GM21515 (cell line): ENCODE measurements around the gene BUD23.
"Not testable (repeated sequence)": the region's sequence is repeated elsewhere in the genome, so short reads cannot be mapped to it uniquely, and the experiment has no call there.

Experiments
- ATAC-seq: cut with Tn5 transposase; IDR thresholded peaks from one replicate; pipeline ENCODE4 v1.9.1; 2021; ENCODE audit not compliant: unreplicated experiment

Gene BUD23

DNA sequence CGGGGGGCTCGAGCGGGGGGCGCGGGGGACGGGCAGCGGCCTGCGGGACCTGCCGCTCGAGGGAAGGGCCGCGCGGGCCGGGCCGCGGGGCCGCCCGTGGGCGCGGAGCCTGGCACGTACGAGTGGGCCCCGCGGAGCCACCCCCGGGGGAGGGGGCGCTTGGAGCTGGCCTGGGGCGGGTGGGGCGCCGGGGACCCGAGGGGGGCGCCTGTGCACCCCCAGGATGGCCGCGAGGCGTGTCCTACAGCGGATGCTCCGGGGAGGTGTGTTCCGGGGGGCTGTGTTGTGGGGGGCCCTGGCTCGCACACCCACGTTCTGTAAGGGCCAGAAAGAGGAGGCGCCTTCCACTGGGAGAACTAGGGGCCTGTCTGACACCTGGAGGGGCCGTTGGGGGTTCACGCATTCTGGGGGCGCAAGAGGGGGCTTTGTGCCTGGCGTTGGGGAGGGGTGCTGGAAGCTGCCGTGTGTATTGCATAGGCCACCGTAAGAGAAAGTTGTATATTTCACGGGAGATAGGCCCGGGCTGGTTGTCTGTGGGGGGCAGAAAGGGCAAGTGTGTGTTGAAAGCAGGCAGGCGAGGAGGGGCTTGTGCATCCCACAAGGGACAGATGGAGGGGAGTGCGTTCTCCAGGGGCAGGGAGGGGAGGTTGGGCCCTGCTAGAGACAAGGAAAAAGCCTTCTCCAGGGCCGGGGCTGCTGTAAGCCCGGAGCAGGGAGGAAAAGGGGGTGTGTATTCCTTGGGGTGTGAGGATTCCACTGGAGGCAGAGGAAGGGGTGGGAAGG is 15.1 kb upstream of the BUD23 start:
- peak; percentile 5 for ATAC-seq

DNA sequence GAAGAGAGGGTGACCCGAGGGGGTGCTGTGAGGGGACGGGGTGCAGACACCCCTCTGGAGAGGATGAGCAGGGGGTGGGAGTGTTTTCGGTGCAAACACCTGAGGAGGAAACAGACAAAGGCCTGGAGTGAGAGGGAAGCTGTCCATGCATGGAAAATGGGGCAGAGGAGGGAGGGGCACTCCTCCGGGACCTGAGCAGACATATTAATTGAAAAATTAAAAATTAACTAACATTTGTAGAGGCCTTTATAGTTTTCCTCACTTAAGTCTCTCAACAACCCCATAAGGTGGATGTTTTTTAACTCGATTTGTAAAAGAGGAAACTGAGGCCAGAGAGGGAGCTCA is 14.5 kb upstream of the BUD23 start:
- no peak for ATAC-seq

DNA sequence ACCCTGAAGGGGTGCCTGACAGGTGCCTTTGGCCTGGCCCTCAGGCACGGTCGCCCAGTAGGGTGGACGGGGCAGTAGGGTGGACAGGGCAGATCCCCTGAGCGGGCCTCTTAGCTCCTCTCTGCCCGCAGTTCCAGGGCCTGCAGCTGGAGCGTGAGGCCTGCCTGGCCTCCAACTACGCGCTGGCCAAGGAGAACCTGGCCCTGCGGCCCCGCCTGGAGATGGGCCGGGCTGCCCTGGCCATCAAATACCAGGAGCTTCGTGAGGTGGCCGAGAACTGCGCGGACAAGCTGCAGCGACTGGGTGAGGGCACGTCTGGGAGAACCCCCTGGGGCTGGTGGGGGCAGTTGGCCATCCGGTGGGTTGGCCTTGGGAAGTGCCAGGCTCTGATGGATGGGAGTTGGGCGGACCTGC is 14.1 kb upstream of the BUD23 start:
- no peak for ATAC-seq

DNA sequence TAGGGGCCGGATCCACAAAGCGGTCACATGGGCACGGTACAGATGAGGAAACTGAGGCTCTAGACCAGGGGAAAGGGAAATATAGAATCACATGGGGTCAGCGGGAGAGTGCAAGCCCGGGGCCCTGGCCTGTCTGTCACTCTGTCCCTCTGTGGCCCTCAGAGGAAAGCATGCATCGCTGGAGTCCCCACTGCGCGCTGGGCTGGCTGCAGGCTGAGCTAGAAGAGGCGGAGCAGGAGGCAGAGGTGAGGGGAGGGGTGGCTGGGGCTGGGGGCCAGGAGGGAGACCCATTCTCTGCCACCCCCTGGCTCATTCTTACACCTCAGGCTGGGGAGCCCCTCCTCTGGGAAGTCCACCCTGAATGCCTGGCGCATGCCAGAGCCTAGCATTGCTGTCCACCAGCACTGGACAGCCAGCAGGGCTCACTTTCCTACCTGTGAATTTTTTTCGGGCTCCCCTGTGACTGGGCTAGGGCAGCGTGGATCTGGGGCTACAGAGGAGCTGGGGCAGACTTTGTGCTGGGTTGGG is 13.5 kb upstream of the BUD23 start:
- no peak for ATAC-seq

DNA sequence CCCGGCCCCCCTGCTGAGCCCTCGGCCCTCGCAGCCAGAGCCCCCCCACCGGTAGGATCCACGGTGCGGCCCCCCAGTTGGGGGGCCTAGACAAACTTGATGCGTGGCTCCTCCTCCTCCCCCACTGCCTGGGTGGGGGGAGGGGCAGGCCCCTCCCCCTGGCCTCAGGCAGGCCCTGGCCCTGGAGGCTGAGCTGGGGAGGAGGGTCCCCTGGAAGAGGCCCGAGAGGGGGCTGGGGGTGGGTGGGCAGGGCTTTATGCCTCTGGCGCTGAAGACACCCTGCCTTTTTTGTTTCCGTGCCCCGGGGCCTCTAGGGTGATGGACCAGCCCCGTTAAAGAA is 12.1 kb upstream of the BUD23 start:
- ATAC-seq, result no peak

DNA sequence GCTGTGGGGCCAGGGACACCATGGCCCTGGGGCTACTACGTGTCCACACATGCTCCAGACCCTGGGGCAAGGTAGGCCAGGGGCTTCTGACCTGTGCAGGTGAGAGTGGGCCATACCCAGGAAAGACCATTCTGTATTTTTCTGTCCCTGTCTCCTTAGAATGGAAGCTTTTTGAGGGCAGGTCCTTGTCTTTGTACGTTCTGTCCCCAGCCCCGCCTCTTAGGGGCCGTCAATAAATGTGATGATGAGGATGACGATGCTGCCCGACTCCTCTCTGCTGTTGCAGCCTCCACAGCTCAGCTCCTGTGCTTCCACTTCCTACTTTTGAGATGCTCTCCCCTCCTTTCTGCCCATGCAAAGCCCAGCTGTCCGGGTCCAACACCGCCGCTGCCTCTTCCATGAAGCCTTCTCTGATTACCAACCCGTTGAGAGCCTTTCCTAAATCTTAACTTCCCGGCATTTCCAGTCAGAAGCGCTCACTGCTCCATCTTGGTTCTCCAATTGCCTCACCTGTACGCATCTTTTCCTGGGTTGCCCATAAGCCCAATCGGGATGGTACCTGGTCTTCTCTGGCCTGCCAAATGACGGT is 11.4 kb upstream of the BUD23 start:
- ATAC-seq, result no peak

DNA sequence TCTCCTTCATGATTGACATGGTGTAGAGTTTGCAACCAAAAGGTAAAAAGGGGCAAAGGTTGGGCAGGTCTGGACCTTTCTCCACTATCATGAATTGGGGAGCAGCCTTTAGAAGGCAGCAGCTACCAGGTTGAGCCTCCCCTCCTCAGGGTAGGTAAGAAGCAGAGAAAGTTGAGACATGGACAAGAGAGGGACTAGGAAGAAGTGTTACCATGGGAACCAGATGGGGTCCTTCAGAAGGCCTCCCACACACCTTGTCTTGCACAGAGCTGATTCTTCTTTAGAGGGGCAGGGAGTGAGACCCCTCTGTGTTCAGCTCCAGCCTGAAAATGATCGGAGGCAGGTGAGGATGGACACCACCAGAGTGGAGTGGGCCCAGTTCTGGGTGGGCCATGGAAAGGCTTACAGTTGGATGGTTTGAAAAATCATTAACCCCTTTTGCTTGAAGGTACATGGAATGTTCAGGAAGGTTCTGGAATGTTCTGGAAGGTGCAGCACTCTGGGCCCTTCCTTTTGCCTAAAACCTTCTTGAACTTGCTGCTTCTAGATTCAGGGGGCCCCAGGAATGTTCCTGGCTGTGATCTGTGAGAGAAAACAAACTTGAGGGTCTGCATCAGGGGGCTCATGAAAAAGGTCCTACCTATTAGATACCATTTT is 8.8 kb upstream of the BUD23 start:
- no peak for ATAC-seq

DNA sequence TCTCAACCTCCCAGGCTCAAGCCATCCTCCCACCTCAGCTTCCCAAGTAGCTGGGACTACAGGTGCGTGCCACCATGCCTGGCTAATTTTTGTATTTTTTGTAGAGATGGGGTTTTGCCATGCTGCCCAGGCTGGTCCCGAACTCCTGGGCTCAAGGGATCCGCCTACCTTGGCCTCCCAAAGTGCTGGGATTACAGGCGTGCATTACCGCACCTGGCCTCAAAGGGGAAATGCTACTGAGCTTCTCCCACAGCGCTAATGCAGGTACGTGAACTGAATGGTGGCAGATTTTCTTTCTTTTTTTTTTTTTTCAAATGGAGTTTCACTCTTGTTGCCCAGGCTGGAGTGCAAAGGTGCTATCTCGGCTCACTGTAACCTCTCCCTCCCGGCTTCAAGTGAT is 7.3 kb upstream of the BUD23 start:
- ATAC-seq, result not testable (repeated sequence)

DNA sequence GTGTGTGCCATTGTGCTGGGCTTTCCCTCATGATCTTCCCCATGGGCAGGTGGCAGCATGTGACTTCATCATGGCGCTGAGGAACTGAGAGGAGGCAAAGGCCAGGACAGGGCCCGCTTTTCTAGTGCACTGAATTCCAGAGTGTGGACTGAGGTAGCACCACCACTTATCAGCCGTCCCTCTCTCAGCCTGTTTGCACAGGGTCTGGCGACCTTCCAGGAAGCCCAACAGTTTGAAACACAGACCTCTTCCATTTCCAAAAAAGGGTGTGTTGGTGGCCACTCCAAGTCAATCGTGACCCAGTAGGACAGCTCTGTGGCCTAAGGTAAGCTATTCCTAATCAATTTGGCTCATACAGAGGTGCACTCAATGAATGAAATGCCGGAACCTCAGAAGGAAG is 4.5 kb upstream of the BUD23 start:
- ATAC-seq, result no peak

DNA sequence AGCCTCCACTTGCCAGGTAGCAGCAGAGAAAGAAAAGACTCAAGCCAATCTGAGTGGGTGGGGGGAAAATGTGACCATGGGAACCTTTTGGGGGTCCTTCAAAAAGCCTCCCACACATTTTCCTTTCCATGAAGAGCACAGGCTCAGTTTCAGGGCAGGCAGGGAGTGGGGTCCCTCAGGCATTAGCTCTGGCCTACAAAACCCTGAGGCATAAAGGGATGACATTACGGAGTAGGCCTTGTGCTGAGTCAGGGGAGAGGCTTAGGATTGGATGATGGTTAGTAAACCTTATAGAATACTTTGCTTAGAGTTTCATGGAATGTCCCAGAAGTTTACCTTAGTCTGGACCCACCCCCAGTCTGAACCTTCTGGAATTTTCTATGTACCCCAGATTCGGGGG is 3.7 kb upstream of the BUD23 start:
- ATAC-seq, result no peak

DNA sequence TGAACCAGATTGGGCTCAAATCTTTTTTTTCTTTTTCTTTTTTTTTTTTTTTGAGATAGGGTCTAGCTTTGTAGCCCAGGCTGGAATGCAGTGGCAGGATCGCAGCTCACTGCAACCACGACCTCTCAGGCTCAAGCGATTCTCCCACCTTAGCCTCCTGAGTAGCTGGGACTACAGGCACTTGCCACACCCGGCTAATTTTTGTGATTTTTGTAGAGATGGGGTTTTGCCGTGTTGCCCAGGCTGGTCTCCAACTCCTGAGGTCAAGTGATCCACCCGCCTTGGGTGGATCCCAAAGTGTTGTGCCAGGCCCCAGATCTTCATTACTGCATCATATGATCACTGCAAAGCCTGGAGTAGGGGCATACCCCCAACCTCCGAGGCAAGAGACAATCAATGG is 2.9 kb upstream of the BUD23 start:
- no peak for ATAC-seq

DNA sequence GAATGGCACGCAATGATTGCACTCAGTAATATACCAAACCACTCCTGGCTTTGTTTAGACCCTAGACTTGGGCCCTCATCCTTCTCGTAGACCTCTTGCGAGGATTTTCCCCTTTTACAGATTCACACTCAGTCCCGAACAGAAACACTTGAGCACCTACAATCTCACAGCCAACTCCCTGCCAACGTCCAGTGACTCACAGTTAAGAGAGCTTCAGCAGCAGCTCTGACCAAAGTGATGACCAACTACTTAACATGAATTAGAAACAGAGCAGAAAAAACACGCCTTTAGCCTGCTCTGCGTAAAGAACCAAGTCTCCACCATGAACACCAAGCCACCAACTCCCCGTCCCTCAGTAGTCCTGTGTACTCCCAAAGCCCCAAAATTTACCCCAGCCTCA is 2.4 kb upstream of the BUD23 start:
- ATAC-seq, result no peak

DNA sequence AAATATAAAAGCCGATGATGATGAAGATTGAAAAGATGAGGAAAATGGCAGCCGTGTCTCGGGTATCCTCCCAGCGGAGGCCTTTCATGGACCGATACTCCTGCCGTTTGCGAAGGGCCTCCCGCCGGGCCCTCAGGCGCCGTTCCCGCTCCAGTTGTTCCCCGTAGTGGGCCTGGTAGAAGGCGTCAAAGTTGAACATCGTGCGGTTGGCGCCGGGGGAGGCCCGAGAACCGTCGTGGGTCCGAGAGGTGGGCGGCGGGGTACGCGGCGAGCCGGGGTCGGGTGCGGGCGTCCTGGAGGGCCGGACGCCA is 697 bp upstream of the BUD23 start:
- peak; percentile 19 for ATAC-seq

DNA sequence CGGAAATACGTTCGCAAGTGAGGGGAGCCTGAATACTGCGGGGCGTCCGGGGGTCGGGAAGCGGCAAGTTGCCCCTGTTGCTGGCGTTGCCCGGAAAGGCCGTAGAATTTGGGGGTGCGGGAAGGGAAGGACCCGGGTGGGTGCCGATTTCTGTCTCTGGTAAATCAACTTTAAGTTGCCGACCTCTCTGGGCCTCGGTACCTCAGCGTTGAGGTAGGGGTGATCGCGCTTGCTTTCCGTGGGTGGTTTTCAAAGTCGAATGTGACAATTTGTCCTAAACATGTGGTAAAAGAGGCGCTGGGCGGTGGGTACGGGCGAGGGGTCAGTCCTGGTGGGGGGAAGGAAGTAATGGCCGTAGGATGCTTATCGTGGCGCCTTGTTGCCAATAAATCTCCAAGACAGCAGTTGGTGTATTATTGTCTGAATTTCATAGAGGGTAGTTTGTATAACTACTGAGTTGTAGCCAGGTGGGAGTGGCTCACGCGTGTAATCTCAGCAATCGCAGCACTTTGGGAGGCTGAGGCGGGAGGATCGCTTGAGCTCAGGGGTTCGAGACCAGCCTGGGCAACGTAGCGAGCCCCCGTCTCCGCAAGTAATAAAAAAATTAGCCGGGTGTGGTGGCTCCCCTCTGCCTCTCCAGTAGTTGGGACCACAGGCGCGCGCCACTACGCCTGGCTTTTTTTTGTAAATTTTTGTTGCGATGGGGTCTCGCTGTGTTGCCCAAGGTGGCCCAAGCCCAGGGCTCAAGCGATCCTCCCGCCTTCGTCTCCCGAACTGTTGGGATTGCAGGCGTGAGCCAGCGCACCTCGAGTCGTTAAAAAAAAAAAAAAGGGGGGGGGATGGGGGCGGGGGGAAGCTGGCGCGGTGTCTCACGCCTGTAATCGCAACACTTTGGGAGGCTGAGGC is 644 bp downstream of the BUD23 start:
- peak; percentile 18 for ATAC-seq

DNA sequence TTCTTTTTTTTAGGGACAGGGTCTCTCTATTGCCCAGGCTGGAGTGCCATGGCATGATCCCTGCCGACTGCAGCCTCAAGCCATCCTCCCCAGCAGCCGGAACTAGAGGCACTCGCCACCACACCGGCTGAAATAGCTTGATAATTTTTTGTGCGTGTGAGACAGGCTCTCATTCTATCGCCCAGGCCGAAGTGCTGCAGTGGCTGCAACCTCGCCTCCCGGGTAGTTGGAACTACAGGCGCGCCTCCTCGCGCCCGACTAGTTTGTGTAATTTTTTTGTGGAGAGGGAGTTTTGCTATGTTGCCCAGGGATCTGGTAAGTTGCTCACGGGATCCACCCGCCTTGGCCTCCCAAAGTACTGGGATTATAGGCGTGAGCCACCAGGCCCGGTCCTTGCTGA is 1.9 kb downstream of the BUD23 start:
- no peak for ATAC-seq

DNA sequence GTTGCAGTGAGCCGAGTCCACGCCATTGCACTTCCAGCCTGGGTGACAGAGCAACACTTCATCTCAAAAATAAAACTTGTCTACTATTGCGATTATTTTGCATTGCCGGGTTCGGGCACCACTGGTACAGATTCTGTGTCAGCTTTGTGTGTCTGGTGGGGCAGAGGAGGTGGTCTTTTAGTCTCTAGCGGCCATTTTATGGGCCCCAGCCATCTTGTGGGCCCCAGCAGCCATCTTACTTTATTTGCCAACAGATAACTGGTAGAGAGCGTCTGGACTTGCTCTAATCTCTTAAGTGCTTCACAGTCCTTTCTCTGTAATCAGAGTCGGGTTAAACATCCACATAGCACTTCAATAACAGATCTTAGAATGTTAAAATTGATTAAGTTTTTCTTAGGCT is 4.9 kb downstream of the BUD23 start:
- ATAC-seq, result no peak

DNA sequence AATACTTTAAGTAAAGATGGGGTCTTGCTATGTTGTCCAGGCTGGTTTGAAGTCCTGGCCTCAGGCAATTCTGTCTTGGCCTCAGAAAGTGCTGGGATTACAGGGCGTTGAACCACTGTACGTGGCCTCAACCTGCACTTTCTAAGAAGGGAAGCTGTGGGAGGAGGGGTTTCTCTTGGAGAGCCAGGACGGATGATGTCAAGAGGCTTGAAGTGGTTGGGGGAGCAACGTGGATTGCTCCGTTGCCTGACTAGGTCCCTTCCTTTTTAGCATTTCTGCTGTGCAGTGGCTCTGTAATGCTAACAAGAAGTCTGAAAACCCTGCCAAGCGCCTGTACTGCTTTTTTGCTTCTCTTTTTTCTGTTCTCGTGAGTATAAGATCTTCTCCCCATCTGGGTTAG is 7.2 kb downstream of the BUD23 start:
- ATAC-seq, result no peak

DNA sequence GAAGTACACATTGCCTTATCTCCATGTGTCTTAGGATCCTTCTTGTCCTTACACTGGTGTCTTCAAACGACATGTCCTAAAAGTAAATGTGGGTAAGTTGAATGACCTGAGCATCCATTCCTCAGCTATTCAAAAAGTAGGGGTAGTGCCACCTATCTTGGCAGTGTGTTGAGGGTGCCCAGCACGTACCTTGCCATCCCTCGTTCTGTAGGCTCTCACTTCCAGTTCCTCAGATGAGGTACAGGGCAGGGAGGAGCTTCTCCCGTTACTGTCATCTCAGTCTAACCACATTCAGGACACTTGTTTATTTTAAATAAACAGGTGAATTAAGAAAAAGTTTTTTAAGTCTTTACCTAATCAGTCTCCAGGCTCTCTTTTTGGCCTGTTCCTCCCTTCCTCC is 13.0 kb downstream of the BUD23 start:
- ATAC-seq, result no peak

DNA sequence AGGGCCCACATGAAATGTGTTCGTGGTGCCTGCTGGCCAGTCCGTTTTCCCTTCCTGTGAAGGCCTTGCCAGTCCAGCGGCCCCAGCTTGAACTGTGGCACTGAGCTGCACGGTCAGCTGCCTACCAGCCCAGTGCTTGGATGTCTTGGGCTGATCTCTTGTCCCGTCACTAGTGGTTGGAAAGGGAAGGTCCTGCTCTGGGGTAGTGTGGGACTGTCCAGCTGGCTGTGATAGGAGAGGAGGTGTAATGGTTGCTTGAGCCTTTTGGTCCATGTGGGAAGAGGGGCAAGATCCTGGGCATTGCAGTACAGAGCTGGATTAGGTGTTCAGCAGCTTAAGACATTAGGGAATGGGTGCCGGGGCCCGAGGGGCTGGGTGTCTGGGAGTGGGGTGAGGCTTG is 15.0 kb downstream of the BUD23 start:
- no peak for ATAC-seq

DNA sequence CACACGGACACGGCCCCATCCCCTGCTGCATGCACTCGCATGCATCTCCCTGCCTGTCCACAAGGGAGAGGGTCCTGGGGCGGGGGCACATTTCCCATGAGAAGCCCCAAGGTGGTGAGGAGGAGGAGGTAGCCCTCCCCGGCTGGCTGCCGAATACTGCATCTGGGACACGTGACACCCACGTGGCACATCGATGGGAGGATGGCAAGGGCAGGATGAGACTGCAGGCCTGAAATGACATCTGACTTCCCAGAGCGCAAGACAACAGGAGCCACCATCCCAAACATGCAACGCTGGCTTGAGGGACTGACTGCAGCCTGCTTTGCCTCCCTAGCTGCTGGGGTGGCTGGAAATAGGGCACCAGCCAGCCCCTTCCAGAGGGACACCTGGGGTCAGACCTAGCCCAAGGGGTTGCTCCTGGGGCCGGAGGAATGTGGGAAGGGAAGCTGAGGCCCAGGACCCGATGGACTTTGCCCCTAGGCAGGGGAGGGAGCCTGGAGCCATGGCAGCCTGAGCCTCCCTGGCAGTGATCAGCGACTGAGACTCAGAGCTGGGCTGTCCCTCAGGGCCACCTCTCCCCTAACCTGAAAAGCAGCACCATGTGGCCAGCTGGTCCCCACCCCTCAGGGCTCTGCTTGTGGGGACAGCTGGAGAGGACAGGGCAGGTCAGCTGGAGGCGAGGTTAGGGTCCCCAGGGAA is 16.1 kb downstream of the BUD23 start:
- ATAC-seq, result no peak

DNA sequence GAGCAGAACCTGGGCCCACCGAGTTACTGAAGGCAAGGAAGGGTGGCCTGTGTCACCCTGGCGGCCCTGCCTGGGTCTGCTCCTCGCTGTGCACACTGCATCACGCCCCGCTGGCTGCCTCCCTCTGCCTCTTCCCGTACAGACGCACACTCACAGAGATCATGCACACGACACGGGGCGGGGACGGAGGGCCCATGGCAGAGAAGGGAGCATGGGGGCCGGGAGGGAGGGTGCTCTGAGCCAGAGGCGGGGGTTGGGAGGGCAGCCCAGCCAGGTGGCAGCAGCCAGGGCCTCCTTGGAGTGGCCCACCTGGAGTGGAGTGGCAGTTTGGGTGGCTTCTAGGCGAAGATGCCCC is 16.6 kb downstream of the BUD23 start:
- no peak for ATAC-seq
